Dendritic cell treated with granulocyte-macrophage colony-stimulating factor and Interleukin-4, amounts not matched to agents 40 ng/mL and 50 ng/mL, for 4 days (primary cell): ENCODE data around the gene CYB5R3.

Source experiments
- H3K27ac Mint-ChIP-seq: one replicate; pipeline ENCODE4 v1.8.0; 2022; ENCODE audit warnings: mild to moderate bottlenecking, mixed read lengths
- H3K27me3 Mint-ChIP-seq: one replicate; pipeline ENCODE4 v1.8.0; 2022; ENCODE audit warnings: mild to moderate bottlenecking, mixed read lengths
- H3K36me3 Mint-ChIP-seq: one replicate; pipeline ENCODE4 v1.8.0; 2022; ENCODE audit warnings: low read depth, mixed read lengths
- H3K4me1 Mint-ChIP-seq: one replicate; pipeline ENCODE4 v1.8.0; 2022; ENCODE audit warnings: low read depth, mixed read lengths
- H3K4me3 Mint-ChIP-seq: one replicate; pipeline ENCODE4 v1.8.0; 2022; ENCODE audit warnings: mild to moderate bottlenecking, moderate library complexity, mixed read lengths
- H3K9me3 Mint-ChIP-seq: one replicate; pipeline ENCODE4 v1.8.0; 2022; ENCODE audit warnings: mixed read lengths
- intact Hi-C: fragments of 100-400 bp; cut with micrococcal nuclease; formaldehyde crosslinking; loops from one replicate; pipeline ENCODE4 v1.15.0; 2022

The CYB5R3 gene

DNA sequence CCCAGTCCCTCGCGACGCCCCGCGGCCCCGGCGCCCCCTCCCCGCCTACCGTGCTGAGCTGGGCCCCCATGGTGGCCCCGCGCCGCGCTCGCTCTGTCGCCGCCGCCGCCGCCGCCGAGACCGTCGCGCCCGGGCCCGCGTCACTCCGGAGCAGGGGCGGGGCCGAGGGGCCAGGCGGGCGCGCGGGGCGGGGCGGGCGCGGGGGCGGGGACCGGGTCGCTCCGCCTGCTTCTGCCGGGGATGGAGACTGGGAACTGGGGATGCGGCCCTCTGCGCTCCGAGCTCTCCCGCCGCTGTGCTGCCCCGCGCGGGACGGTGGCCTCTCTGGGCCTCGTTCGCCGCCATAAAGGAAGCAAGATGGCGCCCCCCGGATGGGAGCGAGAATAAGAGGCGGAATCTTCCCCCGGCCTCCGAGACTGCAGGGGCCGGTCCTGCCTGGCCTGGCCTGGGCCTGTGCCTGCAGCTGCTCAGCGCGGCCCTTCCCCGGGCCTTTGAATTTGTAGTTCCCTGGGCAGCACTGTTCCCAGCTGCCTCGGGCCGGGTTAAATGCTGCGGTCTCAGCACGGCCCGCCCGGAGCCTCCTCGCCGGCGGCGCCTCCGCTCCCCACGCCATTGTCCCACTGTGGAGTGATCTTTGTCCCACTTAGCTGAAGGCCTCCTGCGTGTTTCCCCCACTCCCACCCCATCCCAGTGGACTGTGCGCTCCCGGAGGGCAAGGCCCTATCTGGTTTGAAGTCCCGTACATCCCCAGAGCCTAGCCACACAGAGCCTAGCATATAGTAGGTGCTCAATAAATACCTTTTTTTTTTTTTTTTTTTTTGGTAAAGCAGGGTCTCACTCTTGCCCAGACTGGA, at the start of gene CYB5R3:
Gene CYB5R3, minus strand, starts transcription at position 147 of the 854 bp plus-strand sequence. Its CDS starts 77 bp downstream, at position 70.
- Mint-ChIP-seq H3K27me3 (no peaks in the 10 kb centered on the region), H3K9me3 (no peaks in the 10 kb centered on the region), H3K4me1 (peaks cover 57% of the 10 kb centered on the region), H3K36me3 (peaks cover 28% of the 10 kb centered on the region), H3K27ac (peak within 1 kb of the TSS; percentile 87), H3K4me3 (peak within 1 kb of the TSS; percentile 87)
- intact Hi-C loops: loop anchor here (2.0 kb wide), 1 partner anchor 35 kb away; the partner anchor contains the start of gene POLDIP3

DNA sequence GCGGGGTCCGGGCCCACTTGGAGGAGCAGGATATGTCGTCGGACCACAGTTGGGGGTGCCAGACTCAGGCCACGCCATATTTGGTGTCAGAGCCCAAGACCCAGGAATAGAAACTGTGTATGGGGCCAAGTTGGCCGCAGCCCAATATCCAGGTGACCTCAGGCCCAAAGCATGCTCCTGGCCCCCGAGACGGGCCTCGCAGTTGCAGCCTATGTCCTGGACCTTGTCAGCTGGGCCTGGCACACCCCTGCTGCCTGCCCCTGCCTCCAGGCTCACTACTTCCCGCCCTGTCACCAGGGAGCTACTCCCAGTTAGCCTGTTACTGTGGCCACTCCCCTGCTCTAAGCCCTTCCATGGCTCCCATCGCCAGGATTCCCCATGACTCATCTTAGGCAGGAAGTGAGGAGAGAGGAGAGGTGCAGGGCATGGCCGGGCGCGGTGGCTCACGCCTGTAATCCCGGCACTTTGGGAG, 48.4 kb upstream of the CYB5R3 start:
- H3K27me3 Mint-ChIP-seq: peaks cover 11% of the 10 kb centered on the region
- no peak overlapping the region for H3K27ac Mint-ChIP-seq
- H3K4me3 Mint-ChIP-seq: no peak overlapping the region
- H3K4me1 Mint-ChIP-seq: peaks cover 1% of the 10 kb centered on the region
- intact Hi-C loops: no loop called here
- no peaks in the 10 kb centered on the region for H3K9me3 Mint-ChIP-seq
- H3K36me3 Mint-ChIP-seq: no peaks in the 10 kb centered on the region

DNA sequence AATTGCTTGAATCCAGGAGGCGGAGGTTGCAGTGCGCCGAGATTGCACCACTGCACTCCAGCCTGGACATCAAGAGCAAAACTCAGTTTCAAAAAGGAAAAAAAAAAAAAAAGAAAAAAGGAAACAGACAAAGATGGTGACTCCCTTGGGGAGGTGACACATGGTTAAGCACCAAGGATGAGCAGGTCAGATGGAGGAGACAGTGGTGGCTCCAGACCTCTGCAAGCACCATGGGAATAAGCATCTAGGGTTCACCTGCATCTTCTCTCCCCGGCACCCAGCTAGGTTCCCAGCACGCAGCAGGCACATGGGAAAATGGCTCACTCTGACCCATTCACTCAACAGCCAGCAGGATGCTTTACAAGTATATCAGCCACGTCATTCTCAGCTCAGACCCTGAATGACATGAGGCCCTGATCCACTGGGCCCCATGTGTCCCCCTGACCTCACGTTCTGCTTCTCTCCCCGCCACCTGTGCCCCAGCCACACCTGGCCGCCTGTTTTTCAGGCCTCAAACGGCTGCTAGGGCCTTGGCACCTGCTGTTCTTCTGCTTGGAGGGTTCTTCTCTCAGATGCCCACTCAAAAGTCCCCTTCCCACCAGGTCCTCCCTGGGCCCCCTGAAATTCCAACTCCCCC, 47.3 kb upstream of the CYB5R3 start:
- Mint-ChIP-seq H3K4me3 (no peak overlapping the region), H3K27me3 (peaks cover 16% of the 10 kb centered on the region), H3K4me1 (peaks cover 8% of the 10 kb centered on the region), H3K27ac (no peak overlapping the region), H3K9me3 (no peaks in the 10 kb centered on the region), H3K36me3 (no peaks in the 10 kb centered on the region)
- intact Hi-C loops: no loop called here

DNA sequence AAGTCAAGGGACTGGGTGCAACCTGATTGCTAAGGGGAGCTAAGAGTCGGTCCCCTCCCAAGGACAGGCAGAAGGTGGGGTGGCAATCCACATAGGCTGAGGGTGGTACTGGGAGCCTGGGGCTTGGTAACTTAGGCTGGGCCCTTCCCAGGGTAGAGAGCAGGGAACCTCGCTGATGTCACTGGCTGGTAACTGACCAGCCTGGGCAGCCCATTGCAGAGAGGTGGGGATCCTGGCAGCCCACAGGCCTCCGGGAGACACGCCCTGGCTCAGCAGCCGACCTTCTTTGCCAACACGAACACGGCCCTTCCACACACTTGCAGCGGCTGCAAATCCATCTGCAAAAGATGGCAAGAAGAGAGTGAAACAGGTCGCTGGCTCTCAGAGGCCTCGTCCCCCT, 46.1 kb upstream of the CYB5R3 start:
- H3K9me3 Mint-ChIP-seq: no peaks in the 10 kb centered on the region
- intact Hi-C loops: no loop called here
- H3K4me3 Mint-ChIP-seq: no peak overlapping the region
- H3K27me3 Mint-ChIP-seq: peaks cover 18% of the 10 kb centered on the region
- H3K36me3 Mint-ChIP-seq: no peaks in the 10 kb centered on the region
- no peak overlapping the region for H3K27ac Mint-ChIP-seq
- peaks cover 8% of the 10 kb centered on the region for H3K4me1 Mint-ChIP-seq

DNA sequence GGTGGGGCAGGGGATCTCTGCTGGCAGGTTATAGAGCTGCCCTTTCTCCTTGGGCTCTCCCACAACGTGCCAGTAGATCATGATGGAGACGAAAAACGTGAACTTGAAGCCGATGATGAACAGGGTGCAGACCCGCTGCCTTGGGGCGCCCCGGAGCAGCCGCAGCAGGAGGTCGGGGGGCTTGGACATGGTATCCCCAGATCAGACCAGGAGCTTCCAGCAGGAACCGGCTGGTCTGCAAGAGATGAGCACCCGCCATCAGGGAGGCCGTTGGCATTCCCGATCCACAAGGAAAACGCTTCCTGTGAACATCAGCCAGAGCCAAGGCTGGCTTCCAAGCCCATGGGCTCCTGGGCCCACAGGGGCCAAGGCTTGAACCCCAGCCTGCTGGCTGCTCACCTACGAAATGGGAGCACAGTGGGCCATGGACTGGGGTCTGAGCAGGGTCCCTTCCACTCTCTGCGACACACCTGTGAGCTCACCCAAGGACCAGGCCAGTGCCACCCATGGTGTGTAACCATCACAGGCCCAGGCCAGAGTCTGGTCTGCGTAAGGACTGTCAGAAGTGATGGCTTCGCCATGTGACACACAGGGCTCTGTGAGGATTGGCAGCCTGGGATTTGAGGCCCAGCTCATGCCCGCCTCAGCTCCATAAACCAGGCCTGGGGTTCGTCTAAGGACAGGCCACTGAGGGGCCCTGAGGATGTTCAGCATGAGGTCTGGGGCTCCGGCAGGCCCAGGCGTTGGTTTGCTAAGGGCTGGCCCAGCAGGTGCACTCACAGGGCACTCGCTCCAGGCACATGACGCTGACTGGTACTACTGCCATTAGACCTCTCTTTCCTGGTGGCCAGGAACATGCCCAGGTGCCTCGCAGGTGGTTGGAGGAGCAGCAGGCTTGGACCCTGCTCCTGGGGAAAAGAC, 44.8 kb upstream of the CYB5R3 start:
- Mint-ChIP-seq H3K9me3 (no peaks in the 10 kb centered on the region), H3K27me3 (peaks cover 18% of the 10 kb centered on the region), H3K27ac (no peak overlapping the region), H3K36me3 (no peaks in the 10 kb centered on the region), H3K4me3 (no peak overlapping the region), H3K4me1 (peaks cover 8% of the 10 kb centered on the region)
- intact Hi-C loops: no loop called here

DNA sequence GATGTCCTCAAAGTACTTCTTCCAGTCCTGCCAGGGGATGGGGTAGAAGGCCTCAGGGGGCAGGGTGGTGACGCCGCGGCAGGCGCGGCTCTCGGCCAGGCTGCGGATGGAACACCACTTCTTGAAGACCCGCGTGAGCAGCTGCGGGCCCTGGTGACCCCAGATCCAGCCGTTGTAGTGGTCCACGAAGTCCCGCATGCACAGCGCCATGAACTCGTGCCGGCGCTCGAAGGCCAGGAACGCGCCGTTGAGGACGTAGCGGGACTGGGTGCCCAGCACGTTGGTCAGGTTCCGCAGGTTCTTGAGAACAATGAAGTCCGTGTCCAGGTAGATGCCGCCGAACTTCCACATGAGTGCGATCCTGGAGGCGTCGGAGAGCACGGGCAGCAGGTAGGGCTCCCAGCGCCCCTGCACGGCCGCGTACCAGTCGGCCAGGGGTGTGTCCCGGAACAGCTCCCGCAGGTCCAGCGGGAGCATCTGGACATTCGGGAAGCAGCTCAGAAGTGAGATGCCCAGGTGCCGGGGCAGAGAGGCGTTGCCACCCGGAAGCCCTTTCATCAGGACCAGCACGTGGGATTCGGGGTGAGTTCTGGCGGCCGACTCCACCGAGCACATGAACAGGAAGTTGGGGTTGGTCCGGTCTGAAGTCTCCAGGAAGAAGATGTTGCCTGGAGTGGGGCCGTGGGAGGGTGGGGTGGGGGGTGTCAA, 44.0 kb upstream of the CYB5R3 start:
- Mint-ChIP-seq H3K27me3 (peaks cover 18% of the 10 kb centered on the region), H3K27ac (no peak overlapping the region), H3K4me1 (peaks cover 8% of the 10 kb centered on the region), H3K36me3 (no peaks in the 10 kb centered on the region), H3K4me3 (no peak overlapping the region), H3K9me3 (no peaks in the 10 kb centered on the region)
- intact Hi-C loops: no loop called here

DNA sequence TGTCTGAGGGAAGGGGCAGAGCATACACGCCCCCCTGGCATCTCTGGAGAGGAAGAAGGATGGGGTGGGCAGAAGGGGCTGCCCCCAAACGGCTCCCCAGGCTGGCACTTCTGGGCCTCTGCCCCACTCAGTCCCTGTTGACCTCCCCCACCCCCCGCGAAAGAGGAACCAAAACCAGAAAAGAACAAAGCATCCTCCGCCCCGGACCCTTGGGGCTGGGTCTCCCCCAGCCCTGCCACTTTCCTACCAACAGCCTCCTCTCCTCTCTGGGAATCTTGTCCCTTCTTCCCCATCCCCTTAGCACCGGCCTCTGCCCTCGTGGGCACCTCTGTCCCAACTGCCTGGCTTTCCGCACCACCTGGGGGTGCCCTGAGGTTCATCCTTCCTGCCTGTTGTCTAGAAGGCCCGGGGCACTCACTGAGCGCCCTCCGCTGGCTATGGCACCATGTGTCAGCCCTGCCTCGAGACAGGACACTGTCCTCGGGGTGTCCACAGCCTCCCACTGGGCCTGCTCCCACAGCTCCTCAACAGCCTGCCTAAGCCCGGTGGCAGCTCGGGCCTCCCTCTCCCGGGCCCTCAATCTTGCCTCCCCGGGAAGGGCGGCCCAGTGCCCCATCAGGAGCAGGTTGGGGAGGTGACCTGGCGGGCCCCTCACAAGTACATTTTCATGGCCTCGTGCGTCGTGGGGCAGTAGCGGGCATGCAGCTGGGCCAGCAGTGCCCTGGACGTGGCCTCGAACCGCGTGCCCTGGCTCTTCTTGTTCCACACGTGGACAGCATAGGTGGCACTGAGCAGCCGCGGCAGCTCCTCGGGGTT, 43.3 kb upstream of the CYB5R3 start:
- peak overlapping the region; percentile 35 for H3K27ac Mint-ChIP-seq
- no peaks in the 10 kb centered on the region for H3K36me3 Mint-ChIP-seq
- intact Hi-C loops: no loop called here
- H3K9me3 Mint-ChIP-seq: no peaks in the 10 kb centered on the region
- H3K4me3 Mint-ChIP-seq: no peak overlapping the region
- H3K4me1 Mint-ChIP-seq: peaks cover 8% of the 10 kb centered on the region
- H3K27me3 Mint-ChIP-seq: peaks cover 20% of the 10 kb centered on the region

DNA sequence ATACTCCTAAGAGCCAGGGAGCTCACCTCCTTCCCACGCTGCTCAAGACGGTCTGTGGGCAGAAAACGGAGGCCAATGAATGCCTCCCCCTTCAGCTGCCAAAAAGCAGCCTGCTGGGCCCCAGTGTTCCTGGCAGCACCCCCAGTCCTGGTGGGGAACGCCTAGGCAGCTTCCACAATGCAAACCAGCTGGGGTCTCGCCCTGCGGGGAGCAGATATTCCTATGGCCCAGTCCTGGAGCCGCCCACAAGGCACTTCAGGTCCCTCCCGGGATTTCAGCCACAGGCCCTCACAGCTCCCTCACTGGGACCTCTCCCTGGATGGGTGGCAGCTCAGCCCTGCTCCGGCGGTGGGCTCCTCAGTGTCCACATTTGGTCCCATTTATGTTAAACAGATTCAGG, 42.2 kb upstream of the CYB5R3 start:
- intact Hi-C loops: no loop called here

DNA sequence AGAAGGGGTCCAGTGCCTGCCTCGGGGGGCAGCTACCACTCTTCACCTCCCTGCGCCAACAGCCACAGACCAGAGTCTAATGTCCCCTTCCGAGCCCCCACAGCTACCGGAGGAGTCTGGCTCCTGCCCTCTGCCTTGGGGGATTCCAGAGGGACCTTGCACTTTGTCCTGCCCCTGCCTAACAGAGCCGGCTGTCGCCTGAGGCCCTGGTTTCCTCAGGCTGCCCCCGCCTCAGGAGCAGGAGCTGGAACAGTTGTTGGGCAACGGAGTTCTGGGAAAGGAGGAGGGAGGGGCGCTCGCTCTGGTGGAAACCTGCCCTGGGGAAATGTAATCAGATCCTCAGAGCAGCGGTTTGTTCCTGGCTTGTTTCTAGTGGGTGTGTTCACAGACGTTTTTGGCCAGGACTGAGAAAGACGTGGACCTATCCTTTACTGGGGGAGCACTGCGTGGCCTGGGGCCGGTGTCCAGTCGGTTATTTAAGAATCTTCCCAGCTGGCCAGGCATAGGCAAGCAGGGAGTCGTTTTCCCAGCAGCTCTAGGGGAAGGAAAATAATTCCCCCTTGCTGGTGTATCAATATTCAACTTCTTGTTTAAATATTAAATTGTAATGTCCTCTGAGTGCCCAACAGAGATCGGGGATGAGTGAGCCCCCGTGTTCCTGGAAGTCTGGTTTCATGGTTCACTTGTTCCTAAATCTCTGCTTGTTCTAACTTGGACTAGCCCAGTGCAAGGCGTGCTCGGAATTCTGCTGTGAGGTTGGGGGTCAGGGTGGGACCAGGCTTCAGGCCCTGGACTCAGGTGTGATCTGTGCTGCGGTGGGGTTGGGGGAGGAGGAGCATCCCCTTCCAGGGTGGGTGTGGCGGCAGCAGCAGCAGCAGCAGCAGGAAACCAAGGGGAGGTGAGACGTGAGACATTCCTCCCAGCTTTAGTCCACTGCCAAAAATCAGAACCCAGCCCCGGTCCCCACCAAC, 39.3 kb upstream of the CYB5R3 start:
- Mint-ChIP-seq H3K4me1 (peaks cover 18% of the 10 kb centered on the region), H3K27ac (no peak overlapping the region), H3K27me3 (peaks cover 18% of the 10 kb centered on the region), H3K36me3 (no peaks in the 10 kb centered on the region), H3K4me3 (no peak overlapping the region), H3K9me3 (no peaks in the 10 kb centered on the region)
- intact Hi-C loops: no loop called here

More for the DNA sequence above, 42.2 kb upstream of the CYB5R3 start:
- no peak overlapping the region for H3K4me3 Mint-ChIP-seq
- no peak overlapping the region for H3K27ac Mint-ChIP-seq
- no peaks in the 10 kb centered on the region for H3K36me3 Mint-ChIP-seq
- peaks cover 22% of the 10 kb centered on the region for H3K27me3 Mint-ChIP-seq
- H3K4me1 Mint-ChIP-seq: peaks cover 14% of the 10 kb centered on the region
- H3K9me3 Mint-ChIP-seq: no peaks in the 10 kb centered on the region

DNA sequence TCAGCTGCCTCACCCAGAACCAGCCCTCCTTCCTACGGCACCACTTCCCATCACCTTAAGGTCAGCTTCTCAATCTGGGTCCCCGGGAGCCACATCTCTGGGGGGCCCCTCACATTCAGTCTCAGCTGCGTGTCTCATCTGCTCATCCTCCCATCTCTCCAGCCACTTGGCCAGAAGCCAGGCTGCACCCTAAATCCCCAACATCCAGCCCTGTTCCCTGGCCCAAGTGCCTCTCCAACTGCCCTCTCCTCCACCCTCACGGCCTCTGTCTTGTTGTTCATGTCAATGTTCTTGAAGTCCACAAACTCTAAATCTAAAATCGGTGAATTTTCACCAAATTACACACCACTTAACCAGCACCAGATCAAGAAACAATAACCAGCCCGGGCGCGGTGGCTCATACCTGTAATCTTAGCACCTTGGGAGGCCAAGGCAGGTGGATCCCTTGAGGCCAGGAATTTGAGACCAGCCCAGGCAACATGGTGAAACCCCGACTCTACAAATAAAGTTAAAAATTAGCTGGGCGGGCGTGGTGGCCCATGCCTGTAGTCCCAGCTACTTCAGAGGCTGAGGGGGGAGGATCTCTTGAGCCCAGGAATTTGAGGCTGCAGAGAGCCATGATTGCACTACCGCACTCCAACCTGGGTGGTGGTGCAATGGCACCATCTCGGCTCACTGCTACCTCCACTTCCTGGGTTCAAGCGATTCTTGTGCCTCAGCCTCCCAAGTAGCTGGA, 37.7 kb upstream of the CYB5R3 start:
- Mint-ChIP-seq H3K4me1 (peaks cover 11% of the 10 kb centered on the region), H3K27me3 (peaks cover 12% of the 10 kb centered on the region), H3K36me3 (no peaks in the 10 kb centered on the region), H3K9me3 (no peaks in the 10 kb centered on the region), H3K27ac (no peak overlapping the region), H3K4me3 (no peak overlapping the region)
- intact Hi-C loops: no loop called here

DNA sequence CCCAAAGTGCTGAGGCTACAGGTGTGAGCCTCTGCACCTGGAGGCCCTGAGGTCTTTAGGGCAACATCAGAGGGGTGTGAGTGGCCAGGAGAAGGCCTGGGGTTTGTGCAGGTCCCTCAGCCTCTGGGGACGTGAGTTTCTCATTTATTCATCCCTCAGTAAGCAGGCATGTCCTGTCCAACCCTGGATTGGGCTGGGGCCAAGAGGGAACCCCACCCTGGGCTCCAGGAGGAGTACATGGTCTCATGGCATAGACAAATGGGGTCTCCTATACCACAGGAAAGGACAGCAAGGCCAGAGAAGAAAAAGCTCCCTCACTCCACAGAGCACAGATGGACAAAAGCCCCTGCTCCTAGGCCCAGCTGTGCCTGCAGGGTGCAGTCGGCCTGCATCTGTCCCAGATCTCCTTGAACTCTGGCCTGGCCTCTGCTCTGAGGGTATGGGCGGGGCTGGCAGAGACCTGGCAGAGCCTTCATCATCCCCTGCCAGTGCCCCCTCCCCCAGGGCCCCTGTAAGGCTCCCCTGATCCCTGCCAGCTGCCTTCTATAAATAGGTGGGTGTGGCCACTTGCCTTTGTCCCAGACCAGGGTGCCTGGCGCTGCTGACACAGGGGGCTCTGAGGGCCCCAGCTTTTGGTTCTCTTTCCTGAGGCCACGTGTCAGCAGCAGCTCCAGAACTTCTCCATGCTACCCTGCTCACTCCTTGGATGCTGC, 36.9 kb upstream of the CYB5R3 start:
- peaks cover 13% of the 10 kb centered on the region for H3K27me3 Mint-ChIP-seq
- no peak overlapping the region for H3K4me3 Mint-ChIP-seq
- peaks cover 18% of the 10 kb centered on the region for H3K4me1 Mint-ChIP-seq
- intact Hi-C loops: no loop called here
- H3K9me3 Mint-ChIP-seq: no peaks in the 10 kb centered on the region
- no peak overlapping the region for H3K27ac Mint-ChIP-seq
- no peaks in the 10 kb centered on the region for H3K36me3 Mint-ChIP-seq
